GM18870 (cell line): ENCODE measurements around the gene EPB41L2.
"Not testable (repeated sequence)": the region's sequence is repeated elsewhere in the genome, so short reads cannot be mapped to it uniquely, and the experiment has no call there.

Experiments used
- ATAC-seq: cut with Tn5 transposase; IDR thresholded peaks from one replicate; pipeline ENCODE4 v1.9.1; 2021; ENCODE audit warnings: moderate library complexity; ENCODE audit not compliant: unreplicated experiment

Gene EPB41L2

GRCh38 chr6:131005439-131006016, 57.5 kb downstream of the EPB41L2 start:
- no peak for ATAC-seq

DNA sequence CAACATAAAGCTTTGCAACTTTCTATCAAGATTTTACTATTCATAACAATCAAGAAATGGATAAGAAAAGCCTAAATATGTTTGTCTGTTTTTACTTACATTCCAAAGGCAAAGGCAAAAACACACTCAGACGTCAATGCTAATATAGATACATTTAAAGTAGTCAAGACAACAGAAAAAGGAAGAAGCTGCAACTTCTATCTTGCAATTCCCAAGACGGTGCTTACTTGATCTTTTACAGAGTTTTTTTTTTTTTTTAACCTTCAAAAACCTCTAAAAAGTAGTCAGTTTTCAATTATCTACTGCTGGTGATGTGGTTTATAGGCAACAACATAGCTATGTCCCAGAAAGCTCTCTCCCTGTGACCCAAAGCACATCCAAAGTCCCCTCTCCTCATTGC, 58.1 kb downstream of the EPB41L2 start:
- no peak for ATAC-seq

- no peak for ATAC-seq
Measured at GRCh38 chr6:131004387-131004755, 58.7 kb downstream of the EPB41L2 start.

GRCh38 chr6:131003488-131004386, 59.3 kb downstream of the EPB41L2 start:
- no peak for ATAC-seq

GRCh38 chr6:131002661-131002980, 60.4 kb downstream of the EPB41L2 start:
- no peak for ATAC-seq

- ATAC-seq = no peak
Measured at GRCh38 chr6:131001945-131002660, 60.9 kb downstream of the EPB41L2 start.

DNA sequence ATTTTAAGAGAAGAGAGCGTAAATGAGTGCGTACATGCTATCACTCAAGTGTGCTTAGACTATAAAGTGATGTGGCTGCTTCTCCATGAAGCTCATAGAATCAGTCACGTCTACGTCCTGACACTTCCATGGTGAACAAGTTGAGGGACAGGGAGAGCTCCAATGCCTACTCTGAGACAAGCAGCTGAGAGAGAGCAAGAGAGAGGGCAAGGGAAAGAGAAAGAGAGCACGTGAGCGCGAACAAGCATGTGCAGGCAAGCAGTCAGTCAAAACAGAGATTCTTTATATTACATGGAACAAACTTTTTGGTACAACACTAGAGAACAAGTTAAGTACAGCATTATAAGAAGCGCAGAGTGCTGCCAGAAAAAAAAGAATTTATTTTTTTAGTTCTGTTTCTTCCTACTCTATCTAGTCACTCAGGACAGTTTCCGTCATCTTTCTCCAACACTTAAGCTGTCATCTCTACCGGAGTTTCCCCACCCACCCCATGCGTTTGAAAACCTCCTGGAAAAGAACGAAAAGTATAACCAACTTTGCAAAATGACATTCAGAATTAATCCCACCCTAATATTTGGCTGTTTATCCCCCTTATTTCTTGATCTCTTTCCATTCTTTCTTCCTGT, 61.8 kb downstream of the EPB41L2 start:
- no peak for ATAC-seq

GRCh38 chr6:131000544-131000943, 62.5 kb downstream of the EPB41L2 start:
- no peak for ATAC-seq

GRCh38 chr6:130997061-130997753, 65.8 kb downstream of the EPB41L2 start:
- ATAC-seq = no peak

DNA sequence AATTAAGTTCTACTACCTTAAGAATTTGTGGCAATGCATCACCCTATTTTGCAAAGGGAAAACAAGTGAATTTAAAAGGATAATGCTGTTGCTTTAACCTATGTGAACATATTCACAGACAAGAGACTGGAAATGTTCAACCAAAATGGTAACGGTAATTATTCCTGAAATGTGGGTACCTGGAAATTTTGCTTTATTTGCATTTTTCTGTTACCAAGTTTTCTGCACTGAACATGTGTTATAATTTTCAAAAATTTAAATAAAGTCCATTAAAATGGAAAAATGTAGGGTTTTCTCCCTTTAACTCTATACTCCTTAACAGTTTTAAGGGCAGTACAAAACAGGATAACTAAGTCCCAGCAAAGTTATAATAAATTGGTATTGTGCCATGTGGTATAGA, 66.4 kb downstream of the EPB41L2 start:
- no peak for ATAC-seq

DNA sequence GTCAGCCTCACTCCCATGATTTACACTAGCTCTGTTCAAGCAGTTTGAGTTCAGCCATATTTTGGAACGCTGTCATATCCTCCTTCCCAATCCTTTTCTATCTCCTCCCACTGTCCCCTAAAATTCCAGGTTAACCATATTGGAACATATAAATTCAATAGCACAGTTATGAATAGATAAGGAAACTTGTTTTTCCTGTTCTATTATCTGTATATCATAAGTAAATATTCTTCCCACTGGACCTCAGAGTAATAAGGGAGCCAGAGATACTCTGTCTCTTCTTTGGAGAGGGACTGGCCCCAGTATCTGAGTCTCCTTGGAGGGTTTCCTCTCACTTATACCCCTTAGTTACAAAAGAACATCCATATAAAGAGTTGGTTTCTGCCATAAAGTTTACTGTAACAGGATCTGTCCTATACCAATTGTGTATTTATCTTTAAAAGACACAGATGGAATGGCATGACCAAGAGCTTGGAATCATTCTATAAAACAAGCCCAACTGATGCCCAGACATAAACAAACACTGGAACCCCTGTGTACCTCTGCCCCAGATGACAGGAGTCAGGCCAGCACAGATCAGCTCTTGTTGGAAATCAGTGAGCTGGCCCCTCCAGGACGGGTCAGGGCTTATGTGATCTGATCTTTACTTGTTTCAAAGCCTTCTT, 67.1 kb downstream of the EPB41L2 start:
- no peak for ATAC-seq

DNA sequence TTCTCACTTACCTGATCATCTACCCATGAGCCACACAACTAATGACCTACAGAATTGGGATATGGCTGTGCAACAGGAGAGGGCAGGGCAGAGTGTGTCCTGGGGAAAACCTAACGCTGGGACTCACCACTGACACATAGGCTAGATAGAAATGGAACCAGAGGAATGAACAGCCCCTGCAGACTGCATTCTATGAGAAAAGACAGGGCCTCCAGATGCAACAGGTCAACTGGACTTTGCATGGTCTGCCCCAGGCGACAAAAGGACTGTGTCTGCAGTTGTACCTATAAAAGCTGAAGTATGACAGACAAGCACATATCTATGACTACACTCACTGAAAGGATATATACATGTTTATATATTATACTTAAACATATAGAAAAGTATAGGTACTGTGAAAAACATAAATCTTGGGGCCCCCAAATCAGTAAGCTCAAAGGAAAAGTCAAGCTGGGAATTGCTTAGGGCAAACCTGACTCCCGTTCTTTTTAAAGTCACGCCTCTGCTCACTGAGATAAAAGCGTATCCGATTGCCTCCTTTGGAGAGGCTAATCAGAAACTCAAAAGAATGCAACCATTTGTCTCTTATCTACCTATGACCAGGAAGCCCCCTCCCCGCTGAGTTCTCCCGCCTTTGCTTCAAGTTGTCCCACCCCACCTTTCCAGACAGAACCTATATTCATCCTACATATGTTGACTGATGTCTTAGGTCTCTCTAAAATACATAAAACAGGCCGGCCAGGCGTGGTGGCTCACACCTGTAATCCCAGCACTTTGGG, 68.5 kb downstream of the EPB41L2 start:
- ATAC-seq = no peak

GRCh38 chr6:130993292-130993765, 69.7 kb downstream of the EPB41L2 start:
- no peak for ATAC-seq

GRCh38 chr6:130991422-130992137, 71.5 kb downstream of the EPB41L2 start:
- no peak for ATAC-seq

DNA sequence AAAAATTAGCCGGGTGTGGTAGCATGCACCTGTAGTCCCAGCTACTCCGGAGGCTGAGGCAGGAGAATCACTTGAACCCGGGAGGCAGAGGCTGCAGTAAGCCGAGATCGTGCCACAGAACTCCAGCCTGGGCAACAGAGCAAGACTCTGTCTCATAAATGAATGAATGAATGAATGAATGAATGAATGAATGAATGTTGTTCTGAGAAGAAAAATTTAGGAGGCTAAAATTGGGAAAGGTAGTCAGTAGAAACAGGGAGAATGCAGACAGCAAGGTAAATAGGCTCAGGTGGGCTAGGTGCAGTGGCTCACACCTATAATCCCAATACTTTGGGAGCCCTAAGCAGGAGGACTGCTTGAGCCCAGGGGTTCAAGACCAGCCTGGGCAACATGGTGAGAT, 75.5 kb downstream of the EPB41L2 start:
- not testable (repeated sequence) for ATAC-seq

GRCh38 chr6:130985115-130985514, 77.9 kb downstream of the EPB41L2 start:
- ATAC-seq = no peak

DNA sequence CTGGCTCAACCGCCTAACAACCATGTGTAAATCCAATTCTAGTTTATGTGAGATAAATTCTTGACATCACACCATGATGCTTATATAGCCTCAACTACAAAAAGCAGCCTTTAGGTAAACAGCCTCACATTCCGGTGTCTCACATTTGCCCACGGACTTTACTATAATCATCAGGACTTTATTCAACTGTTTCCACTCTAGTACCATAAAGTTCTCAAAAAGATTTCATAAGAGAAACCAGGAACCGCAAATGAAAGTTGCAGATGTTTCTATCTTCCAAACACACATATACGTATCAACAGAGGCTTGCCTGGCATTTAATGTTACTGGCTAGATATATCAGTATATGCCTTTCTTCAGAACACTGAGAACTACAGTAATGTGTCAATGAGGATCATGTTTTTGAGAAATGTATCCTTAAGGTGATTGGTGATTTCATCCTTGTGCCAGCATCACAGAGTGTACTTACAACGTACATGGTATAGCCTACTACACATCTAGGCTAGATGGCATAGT, 80.0 kb downstream of the EPB41L2 start:
- ATAC-seq = no peak

- no peak for ATAC-seq
Measured at GRCh38 chr6:130982135-130982534, 80.9 kb downstream of the EPB41L2 start.

GRCh38 chr6:130981409-130981808, 81.6 kb downstream of the EPB41L2 start:
- no peak for ATAC-seq
